Gastrocnemius medialis (tissue), 4 donors: ENCODE measurements around the gene DGCR2.

Source experiments
- POLR2A ChIP-seq, 2 donors: fragments of 450-650 bp; IDR thresholded peaks; one replicate each; pipeline ENCODE4 v1.6.1; 2017; ENCODE audit warnings: antibody characterized with exemption in 2 of 2, mild to moderate bottlenecking in 2 of 2, moderate library complexity in 2 of 2
- TF ChIP-seq, protein P1 (sequence below), 5 experiments: fragments of 450-650 bp in 3 of 5; fragments of 200-600 bp in 2 of 5; sonication (generic) in 2 of 5; IDR thresholded peaks in 4 of 5; conservative IDR thresholded peaks in 1 of 5; 1 replicate in 4 of 5; 2 replicates in 1 of 5; pipeline ENCODE4 v1.5.1; 2016 to 2019; ENCODE audit warnings: antibody characterized with exemption in 5 of 5, mild to moderate bottlenecking in 3 of 5, moderate library complexity in 3 of 5

DNA sequence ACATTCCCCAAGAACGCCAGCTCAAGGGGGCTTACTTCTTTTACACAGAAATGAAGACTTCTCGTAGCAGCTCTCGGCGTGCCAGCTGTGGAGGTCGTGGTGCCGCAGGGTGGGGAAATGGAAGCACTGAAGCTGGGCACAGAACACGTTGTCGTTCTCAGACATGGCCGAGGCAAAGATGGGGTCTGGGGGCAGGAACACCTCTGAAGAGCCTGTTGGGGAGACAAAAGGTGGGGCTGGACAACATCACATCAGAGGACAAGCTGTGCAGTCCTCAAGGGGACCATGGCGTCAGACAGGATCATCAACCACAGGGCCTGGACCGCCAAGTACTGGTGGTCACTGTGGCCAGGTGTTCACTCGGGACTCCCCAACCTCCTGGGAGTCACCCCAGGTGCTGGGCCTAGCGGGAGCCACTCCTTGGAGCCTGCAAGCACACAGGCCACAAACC lies 65.2 kb downstream of the DGCR2 start:
- TF ChIP-seq, protein P1, sequence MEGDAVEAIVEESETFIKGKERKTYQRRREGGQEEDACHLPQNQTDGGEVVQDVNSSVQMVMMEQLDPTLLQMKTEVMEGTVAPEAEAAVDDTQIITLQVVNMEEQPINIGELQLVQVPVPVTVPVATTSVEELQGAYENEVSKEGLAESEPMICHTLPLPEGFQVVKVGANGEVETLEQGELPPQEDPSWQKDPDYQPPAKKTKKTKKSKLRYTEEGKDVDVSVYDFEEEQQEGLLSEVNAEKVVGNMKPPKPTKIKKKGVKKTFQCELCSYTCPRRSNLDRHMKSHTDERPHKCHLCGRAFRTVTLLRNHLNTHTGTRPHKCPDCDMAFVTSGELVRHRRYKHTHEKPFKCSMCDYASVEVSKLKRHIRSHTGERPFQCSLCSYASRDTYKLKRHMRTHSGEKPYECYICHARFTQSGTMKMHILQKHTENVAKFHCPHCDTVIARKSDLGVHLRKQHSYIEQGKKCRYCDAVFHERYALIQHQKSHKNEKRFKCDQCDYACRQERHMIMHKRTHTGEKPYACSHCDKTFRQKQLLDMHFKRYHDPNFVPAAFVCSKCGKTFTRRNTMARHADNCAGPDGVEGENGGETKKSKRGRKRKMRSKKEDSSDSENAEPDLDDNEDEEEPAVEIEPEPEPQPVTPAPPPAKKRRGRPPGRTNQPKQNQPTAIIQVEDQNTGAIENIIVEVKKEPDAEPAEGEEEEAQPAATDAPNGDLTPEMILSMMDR (IDR thresholded peaks at IDR 0.05 in 4 of 5, conservative IDR thresholded peaks at IDR 0.05 in 1 of 5): no peak
- no peak for TF ChIP-seq POLR2A (IDR thresholded peaks at IDR 0.05)
